Measurements from ENCODE around the gene FREM2. TPM values are rescaled to one million over a fixed set of nuclear protein-coding genes. Genes with fewer than 3 reads are reported as not detected.

Gene FREM2
- total RNA-seq, 6 donors from 2014 or later, result 7.8 to 26.6 (median 17.3) TPM

DNA sequence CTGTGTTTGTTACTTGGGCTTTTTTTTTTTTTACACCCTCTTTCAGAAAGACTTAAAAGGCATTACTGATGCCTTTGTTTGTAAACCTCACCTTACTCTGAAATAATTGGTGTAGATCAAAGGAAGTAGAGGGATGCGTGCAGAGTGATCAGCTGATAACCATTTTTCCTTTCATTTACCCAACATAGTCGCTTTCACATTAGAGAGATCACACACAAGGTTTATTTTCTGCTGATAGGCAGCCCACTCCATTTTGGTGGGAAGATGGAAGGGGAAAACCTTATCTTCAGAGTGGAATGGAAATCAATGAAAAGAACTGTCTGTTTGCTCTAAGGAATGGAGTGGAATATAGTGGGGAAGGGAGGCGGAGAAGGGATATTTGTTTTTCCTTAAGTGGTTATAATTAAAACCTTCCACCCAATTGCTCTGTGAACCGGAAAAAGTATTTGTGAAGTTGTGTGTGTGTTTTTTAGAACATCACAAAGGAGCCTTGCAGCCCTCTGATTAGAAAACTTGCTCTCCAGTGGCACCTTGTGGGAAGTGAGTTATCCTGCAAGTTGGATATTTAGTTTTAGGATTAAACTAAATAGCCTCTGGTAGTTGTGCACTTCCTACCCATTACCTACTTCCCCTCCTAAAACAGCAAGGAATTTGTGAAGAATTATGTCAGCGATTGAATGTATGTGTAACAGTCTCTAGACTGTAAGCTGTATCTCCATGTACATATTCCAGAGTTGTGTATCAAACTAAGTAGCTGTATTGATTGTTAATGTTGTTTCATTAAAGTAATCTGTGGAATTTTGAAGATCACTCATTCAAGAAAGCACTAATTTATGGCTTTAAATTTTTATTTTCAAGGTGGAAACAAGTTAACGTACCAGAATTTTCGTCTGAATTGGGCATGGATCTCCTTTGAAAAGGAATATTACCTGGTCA, 76.8 kb downstream of the FREM2 start:
- H3K36me3 ChIP-seq, result no peaks in the 10 kb centered on the region
- no peak overlapping the region for H3K4me3 ChIP-seq
- TF ChIP-seq, protein P1, sequence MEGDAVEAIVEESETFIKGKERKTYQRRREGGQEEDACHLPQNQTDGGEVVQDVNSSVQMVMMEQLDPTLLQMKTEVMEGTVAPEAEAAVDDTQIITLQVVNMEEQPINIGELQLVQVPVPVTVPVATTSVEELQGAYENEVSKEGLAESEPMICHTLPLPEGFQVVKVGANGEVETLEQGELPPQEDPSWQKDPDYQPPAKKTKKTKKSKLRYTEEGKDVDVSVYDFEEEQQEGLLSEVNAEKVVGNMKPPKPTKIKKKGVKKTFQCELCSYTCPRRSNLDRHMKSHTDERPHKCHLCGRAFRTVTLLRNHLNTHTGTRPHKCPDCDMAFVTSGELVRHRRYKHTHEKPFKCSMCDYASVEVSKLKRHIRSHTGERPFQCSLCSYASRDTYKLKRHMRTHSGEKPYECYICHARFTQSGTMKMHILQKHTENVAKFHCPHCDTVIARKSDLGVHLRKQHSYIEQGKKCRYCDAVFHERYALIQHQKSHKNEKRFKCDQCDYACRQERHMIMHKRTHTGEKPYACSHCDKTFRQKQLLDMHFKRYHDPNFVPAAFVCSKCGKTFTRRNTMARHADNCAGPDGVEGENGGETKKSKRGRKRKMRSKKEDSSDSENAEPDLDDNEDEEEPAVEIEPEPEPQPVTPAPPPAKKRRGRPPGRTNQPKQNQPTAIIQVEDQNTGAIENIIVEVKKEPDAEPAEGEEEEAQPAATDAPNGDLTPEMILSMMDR (IDR thresholded peaks at IDR 0.05), result peak in 5 of 6 experiments; percentile 32 to 72 (median 56)
- no peak for TF ChIP-seq POLR2A (IDR thresholded peaks at IDR 0.05)
- H3K9me3 ChIP-seq, result no peaks in the 10 kb centered on the region
- DNase-seq, result peak in 1 of 2 donors; percentile 26
- peak overlapping the region in 1 of 4 donors; percentile 28 for H3K27ac ChIP-seq
- peaks cover 0 to 6% (median 0%) of the 10 kb centered on the region in 4 donors for H3K4me1 ChIP-seq
- peak; percentile 66 to 69 for ATAC-seq (ENCODE audit: low FRiP score in 2 of 2)
- no peaks in the 10 kb centered on the region for H3K27me3 ChIP-seq
- WGBS, 2 donors, result 19 to 23% methylated on average over 7 of the region's 7 CpGs

DNA sequence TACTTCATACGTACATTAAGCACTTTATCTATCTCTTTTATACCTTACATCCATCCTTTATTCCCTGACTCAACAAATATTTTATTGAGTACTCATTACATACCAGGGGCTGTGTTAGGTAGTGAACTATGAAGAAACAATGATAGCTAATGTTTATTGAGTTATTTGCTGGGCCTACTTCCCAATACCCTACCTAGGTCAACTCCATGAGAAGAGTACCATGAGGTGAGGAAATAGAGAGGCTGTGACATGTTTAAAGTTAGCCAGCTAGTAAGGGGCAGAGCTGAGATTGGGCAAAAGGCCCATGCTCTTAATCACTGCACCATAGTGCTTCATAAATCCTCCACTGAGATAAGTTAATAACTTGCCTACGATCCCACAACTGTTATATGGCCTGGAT, 79.9 kb downstream of the FREM2 start:
- TF ChIP-seq, protein P1 (IDR thresholded peaks at IDR 0.05), result no peak
- no peak for TF ChIP-seq POLR2AphosphoS5 (IDR thresholded peaks at IDR 0.05)
- no peak for TF ChIP-seq EP300 (IDR thresholded peaks at IDR 0.05)
- TF ChIP-seq POLR2A (IDR thresholded peaks at IDR 0.05), result no peak
- no peak for DNase-seq
- 81 to 89% methylated on average over 2 of the region's 2 CpGs for WGBS, 2 donors

GRCh38 chr13:38767506-38768265, 80.8 kb downstream of the FREM2 start:
- Histone ChIP-seq H3K27me3 (no peaks in the 10 kb centered on the region), H3K4me1 (peaks cover 0 to 6% (median 0%) of the 10 kb centered on the region in 4 donors), H3K4me3 (no peak overlapping the region), H3K9me3 (no peaks in the 10 kb centered on the region), H3K27ac (no peak overlapping the region), H3K36me3 (no peaks in the 10 kb centered on the region)
- no peak for DNase-seq
- no peak for TF ChIP-seq EP300 (IDR thresholded peaks at IDR 0.05)
- TF ChIP-seq, protein P1 (IDR thresholded peaks at IDR 0.05), result no peak
- TF ChIP-seq POLR2A (IDR thresholded peaks at IDR 0.05), result no peak
- no peak for TF ChIP-seq POLR2AphosphoS5 (IDR thresholded peaks at IDR 0.05)
- 65 to 84% methylated on average over 1 of the region's 1 CpG for WGBS, 2 donors
- no peak for ATAC-seq (ENCODE audit: low FRiP score in 2 of 2)

More for the DNA sequence above, 79.9 kb downstream of the FREM2 start:
- no peak overlapping the region for H3K27ac ChIP-seq
- no peak for ATAC-seq (ENCODE audit: low FRiP score in 2 of 2)
- no peak overlapping the region for H3K4me3 ChIP-seq
- H3K4me1 ChIP-seq, result peaks cover 0 to 6% (median 0%) of the 10 kb centered on the region in 4 donors
- no peaks in the 10 kb centered on the region for H3K27me3 ChIP-seq
- no peaks in the 10 kb centered on the region for H3K9me3 ChIP-seq
- no peaks in the 10 kb centered on the region for H3K36me3 ChIP-seq

DNA sequence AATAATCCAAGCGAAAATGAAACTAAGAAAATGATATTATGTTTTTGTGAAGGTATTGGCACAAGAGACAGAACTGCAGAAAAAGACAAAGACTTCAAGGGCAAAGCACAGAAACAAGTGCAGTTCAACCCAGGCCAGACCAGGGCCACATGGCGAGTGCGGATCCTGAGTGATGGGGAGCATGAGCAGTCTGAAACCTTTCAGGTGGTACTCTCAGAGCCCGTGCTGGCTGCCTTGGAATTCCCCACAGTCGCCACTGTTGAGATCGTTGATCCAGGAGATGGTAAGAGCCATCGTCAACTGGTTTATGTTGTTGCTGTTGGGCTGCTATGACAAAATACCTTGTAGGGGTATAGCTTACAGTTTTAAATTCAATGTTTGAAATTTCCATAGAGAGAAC, 82.6 kb downstream of the FREM2 start:
- 86 to 87% methylated on average over 7 of the region's 7 CpGs for WGBS, 2 donors
- Histone ChIP-seq H3K27ac (no peak overlapping the region), H3K4me3 (no peak overlapping the region), H3K27me3 (no peaks in the 10 kb centered on the region), H3K4me1 (no peaks in the 10 kb centered on the region), H3K36me3 (no peaks in the 10 kb centered on the region), H3K9me3 (no peaks in the 10 kb centered on the region)
- DNase-seq, result no peak
- TF ChIP-seq POLR2AphosphoS5 (IDR thresholded peaks at IDR 0.05) (no peak), POLR2A (IDR thresholded peaks at IDR 0.05) (no peak), EP300 (IDR thresholded peaks at IDR 0.05) (no peak)
- TF ChIP-seq, protein P1 (IDR thresholded peaks at IDR 0.05), result no peak
- no peak for ATAC-seq (ENCODE audit: low FRiP score in 2 of 2)

All from upper lobe of left lung (tissue), 6 donors.